MCF 10A (cell line): Measurements from ENCODE around the gene BEST1. TPM values are rescaled to one million over a fixed set of nuclear protein-coding genes. Genes with fewer than 3 reads are reported as not detected.

Experiments used
- BruUV-seq: library from RNA; stranded (reverse); fragments of 400-500 nt; replicated peaks from 2 replicates; lab custom pipeline; 2021; lab: Mats Ljungman, UMichigan
- CTCF ChIA-PET: fragments of 300-600 bp; sonication (Branson Sonifier 250); formaldehyde crosslinking; extraction: SDS; loops from one replicate; lab custom pipeline; 2021; ENCODE audit warnings: antibody characterized with exemption, inconsistent platforms; lab: Yijun Ruan, JAX
- POLR2A ChIA-PET: fragments of 300-600, 350-650 bp; sonication (Branson Sonifier 250); formaldehyde crosslinking; extraction: SDS; loops from one replicate; lab custom pipeline; 2020; ENCODE audit warnings: antibody characterized with exemption, inconsistent platforms; lab: Yijun Ruan, JAX
- DNase-seq: peaks from one replicate; pipeline ENCODE4 v3.0.0-alpha.2; 2018; ENCODE audit not compliant: unreplicated experiment
- H3K27ac Mint-ChIP-seq: one replicate; pipeline ENCODE4 v1.8.0; 2022; ENCODE audit warnings: mild to moderate bottlenecking, low read depth, mixed read lengths; ENCODE audit not compliant: unreplicated experiment
- H3K27me3 Mint-ChIP-seq: one replicate; pipeline ENCODE4 v1.8.0; 2022; ENCODE audit warnings: mixed read lengths; ENCODE audit not compliant: insufficient read depth, unreplicated experiment
- H3K36me3 Mint-ChIP-seq: one replicate; pipeline ENCODE4 v1.8.0; 2022; ENCODE audit warnings: mild to moderate bottlenecking, moderate library complexity, mixed read lengths; ENCODE audit not compliant: insufficient read depth, unreplicated experiment
- H3K4me1 Mint-ChIP-seq: one replicate; pipeline ENCODE4 v1.8.0; 2022; ENCODE audit warnings: mixed read lengths; ENCODE audit not compliant: insufficient read depth, unreplicated experiment
- H3K4me3 Mint-ChIP-seq: one replicate; pipeline ENCODE4 v1.8.0; 2022; ENCODE audit warnings: mild to moderate bottlenecking, moderate library complexity, mixed read lengths; ENCODE audit not compliant: unreplicated experiment
- H3K9me3 Mint-ChIP-seq: one replicate; pipeline ENCODE4 v1.8.0; 2022; ENCODE audit warnings: mixed read lengths; ENCODE audit not compliant: unreplicated experiment
- intact Hi-C: fragments of 100-400 bp; cut with micrococcal nuclease; formaldehyde crosslinking; loops from 2 replicates; pipeline ENCODE4 v1.14.1; 2022
- total RNA-seq: library from RNA; stranded (reverse); gene quantifications from 2 replicates; pipeline ENCODE4 v1.2.3, GENCODE V29; 2022
- TF ChIP-seq, protein P1 (sequence below): fragments of 200-600 bp; IDR thresholded peaks from one replicate; pipeline ENCODE4 v1.8.0; 2022; ENCODE audit warnings: antibody characterized with exemption, mild to moderate bottlenecking; ENCODE audit not compliant: unreplicated experiment

Gene BEST1
- total RNA-seq, 1 experiment from 2014 or later, result 2.5 TPM

DNA sequence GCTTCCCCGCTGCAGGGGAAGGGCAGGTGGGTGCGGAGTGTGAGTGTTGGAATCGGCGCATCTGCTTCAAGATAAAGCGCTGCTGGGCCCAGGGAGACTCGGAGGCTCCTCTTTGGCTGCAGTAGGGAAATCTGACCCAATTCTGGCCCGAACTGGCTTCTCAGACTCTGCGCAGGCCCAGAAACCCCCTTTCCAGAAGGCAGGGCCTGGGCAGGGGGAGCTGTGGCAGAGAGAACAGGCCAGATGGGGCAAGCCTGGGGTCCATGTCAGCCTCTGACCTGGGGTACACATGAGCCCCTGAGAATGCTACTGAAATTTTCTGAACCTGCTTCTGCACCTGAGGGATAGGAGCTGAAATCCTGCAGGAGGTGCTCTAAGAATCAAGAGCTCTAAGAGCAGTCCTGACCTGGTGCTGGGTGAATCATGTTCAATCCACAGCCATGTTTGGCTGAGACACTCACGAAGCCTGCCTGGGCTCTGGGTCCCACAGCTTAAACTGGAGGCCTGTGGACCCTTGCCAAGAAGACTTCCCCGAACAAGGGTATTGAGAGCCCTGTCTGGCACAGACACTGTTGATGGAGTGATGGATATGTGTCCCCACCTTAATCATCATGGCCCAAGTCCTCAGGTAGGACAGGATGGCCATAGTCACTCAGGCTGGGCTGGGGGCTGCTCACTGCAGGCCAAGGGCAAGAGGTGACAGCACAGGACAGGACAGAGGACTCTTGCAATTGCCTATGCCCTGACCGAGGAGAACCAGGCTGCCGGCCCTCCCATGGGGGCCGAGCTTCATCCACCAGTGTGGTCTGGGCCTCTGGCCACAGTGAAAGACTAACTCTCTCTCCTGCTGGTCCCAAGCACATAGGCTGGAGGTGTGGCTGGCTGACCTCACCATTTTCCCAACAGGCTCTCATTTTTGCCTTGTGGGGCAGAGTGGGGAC lies 39.7 kb upstream of the BEST1 start:
- Mint-ChIP-seq H3K27ac (no peak overlapping the region), H3K36me3 (peaks cover 4% of the 10 kb centered on the region), H3K27me3 (no peaks in the 10 kb centered on the region), H3K4me1 (no peaks in the 10 kb centered on the region), H3K4me3 (no peak overlapping the region), H3K9me3 (no peaks in the 10 kb centered on the region)
- POLR2A ChIA-PET, result no interaction called here
- TF ChIP-seq, protein P1, sequence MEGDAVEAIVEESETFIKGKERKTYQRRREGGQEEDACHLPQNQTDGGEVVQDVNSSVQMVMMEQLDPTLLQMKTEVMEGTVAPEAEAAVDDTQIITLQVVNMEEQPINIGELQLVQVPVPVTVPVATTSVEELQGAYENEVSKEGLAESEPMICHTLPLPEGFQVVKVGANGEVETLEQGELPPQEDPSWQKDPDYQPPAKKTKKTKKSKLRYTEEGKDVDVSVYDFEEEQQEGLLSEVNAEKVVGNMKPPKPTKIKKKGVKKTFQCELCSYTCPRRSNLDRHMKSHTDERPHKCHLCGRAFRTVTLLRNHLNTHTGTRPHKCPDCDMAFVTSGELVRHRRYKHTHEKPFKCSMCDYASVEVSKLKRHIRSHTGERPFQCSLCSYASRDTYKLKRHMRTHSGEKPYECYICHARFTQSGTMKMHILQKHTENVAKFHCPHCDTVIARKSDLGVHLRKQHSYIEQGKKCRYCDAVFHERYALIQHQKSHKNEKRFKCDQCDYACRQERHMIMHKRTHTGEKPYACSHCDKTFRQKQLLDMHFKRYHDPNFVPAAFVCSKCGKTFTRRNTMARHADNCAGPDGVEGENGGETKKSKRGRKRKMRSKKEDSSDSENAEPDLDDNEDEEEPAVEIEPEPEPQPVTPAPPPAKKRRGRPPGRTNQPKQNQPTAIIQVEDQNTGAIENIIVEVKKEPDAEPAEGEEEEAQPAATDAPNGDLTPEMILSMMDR, result no peak
- CTCF ChIA-PET, result interaction anchor here (0.6 to 4.0 kb wide), 6 partner anchors 12 to 171 kb away, joined by 3 to 42 read pairs (median 4); no protein-coding TSS in a partner anchor
- BruUV-seq, result no TSS peak
- intact Hi-C loops, result no loop called here
- no peak for DNase-seq

DNA sequence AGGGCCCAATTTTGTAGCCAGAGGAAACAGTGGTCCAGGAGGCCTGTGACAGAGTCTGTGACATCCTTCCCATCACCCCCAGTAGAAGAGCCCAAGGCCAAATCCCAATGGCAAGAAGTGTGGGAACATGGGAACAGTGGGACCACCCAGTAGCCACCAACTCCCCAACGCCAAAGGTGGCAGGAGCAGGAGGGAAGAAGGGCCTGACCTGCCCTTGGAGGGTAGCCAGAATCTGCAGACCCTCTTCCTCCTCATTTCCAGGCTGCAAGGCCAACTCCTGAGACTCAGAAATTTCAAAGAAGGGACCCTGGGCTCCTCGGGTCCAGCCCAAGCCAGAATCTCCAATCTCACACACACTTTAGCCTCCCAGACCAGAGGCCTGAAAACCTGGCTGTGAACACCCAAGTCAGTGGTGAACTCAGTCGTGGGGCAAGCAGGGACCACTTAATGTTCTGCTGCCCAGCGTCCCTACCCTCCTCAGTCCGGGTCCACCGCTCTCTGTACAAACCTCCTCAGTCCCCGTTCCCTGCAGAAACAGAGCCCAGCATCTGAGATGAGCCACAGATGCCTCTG lies 38.9 kb upstream of the BEST1 start:
- DNase-seq, result no peak
- no peak overlapping the region for H3K4me3 Mint-ChIP-seq
- H3K4me1 Mint-ChIP-seq, result no peaks in the 10 kb centered on the region
- TF ChIP-seq, protein P1, result no peak
- intact Hi-C loops, result no loop called here
- no peaks in the 10 kb centered on the region for H3K27me3 Mint-ChIP-seq
- no peak overlapping the region for H3K27ac Mint-ChIP-seq
- peaks cover 4% of the 10 kb centered on the region for H3K36me3 Mint-ChIP-seq
- CTCF ChIA-PET, result interaction anchor here (0.9 to 2.7 kb wide), 3 partner anchors 36 to 150 kb away, joined by 3 to 15 read pairs (median 3); no protein-coding TSS in a partner anchor
- no peaks in the 10 kb centered on the region for H3K9me3 Mint-ChIP-seq
- BruUV-seq, result no TSS peak
- POLR2A ChIA-PET, result no interaction called here

DNA sequence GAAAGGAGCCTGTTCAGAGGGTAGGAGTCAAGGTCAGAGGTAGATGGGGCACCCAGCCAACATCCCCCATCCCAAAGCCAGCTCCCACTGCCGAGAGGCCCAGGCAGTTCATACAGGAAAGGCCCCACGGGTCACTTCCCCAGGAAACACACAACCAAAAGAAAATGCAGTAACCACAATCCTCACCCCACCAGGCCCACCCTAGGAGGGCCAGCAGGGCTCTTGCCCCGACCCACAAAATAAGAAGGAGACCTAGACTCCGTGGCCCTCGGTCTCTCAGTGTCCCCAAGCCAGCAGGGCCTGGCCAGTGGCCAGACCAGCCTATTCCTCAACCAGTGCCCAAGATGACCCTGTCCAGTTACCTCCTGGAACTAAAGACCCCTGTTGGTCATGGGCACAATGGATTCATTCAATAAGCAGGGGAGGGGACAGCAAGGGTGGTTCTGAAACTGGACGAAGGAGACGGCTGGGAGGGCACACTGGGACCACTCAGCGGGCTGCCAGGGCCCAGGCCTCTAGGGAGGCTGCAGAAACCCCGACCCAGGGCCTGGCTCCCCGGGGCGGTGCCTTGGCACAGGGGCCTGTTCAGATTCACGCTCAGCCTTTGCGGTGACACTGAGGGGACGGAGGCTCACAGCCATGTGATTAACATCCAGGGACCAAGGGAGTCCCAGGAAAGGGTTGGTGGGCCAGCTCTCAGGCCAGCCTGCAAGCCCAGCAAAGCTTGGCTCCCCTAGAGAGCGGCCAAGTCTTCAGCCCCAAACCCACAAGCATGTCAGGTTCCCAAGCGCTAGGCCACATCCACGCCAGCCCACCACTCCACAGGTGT lies 38.2 kb upstream of the BEST1 start:
- Mint-ChIP-seq H3K27ac (no peak overlapping the region), H3K4me1 (no peaks in the 10 kb centered on the region), H3K4me3 (no peak overlapping the region), H3K36me3 (peaks cover 4% of the 10 kb centered on the region), H3K27me3 (no peaks in the 10 kb centered on the region), H3K9me3 (no peaks in the 10 kb centered on the region)
- ChIA-PET POLR2A (interaction anchor here (0.6 kb wide), 1 partner anchor 211 kb away, joined by 3 read pairs; no protein-coding TSS in a partner anchor), CTCF (interaction anchor here (0.6 to 0.7 kb wide), 2 partner anchors 36 to 48 kb away, joined by 3 to 4 read pairs; no protein-coding TSS in a partner anchor)
- intact Hi-C loops, result no loop called here
- no TSS peak for BruUV-seq
- no peak for DNase-seq
- TF ChIP-seq, protein P1, result no peak
